K562 (cell line): ENCODE measurements around the gene TOM1L2. TPM values are rescaled to one million over a fixed set of nuclear protein-coding genes. Genes with fewer than 3 reads are reported as not detected.

Experiments used
- ASH1L ChIP-seq: fragments of 450-650 bp; IDR thresholded peaks from 2 replicates; pipeline ENCODE4 v1.6.1; 2018; ENCODE audit warnings: borderline replicate concordance, mild to moderate bottlenecking, low read depth; ENCODE audit not compliant: partially characterized antibody
- BRD9 ChIP-seq: fragments of 450-650 bp; IDR thresholded peaks from 2 replicates; pipeline ENCODE4 v1.6.1; 2018; ENCODE audit warnings: low read depth; ENCODE audit not compliant: partially characterized antibody
- CCNT2 ChIP-seq: IDR thresholded peaks from 2 replicates; pipeline ENCODE4 v1.6.1; 2011; ENCODE audit warnings: borderline replicate concordance, low read depth, mild to moderate bottlenecking, moderate library complexity, mixed read lengths, low read length; ENCODE audit not compliant: insufficient read length; ENCODE audit errors: extremely low read depth
- CGGBP1 ChIP-seq: fragments of 250-450 bp; sonication (Bioruptor Pico); IDR thresholded peaks from 2 replicates; pipeline ENCODE4 v1.9.0; 2021; ENCODE audit warnings: mild to moderate bottlenecking
- CREB1 ChIP-seq, 2 experiments: sonication (generic) in 1 of 2; formaldehyde crosslinking in 1 of 2; IDR thresholded peaks; 2 replicates each; pipeline versions ENCODE4 v1.6.1 to v1.8.0; 2012 to 2022; ENCODE audit warnings: inconsistent platforms in 1 of 2, mild to moderate bottlenecking in 1 of 2, missing genetic modification reagents in 1 of 2, moderate library complexity in 1 of 2
- FOXK1 ChIP-seq: sonication (generic); formaldehyde crosslinking; IDR thresholded peaks from 2 replicates; pipeline ENCODE4 v1.8.0; 2022; ENCODE audit warnings: missing genetic modification reagents, mild to moderate bottlenecking, borderline replicate concordance
- GMEB1 ChIP-seq: fragments of 250-450 bp; sonication (Bioruptor Pico); IDR thresholded peaks from 2 replicates; pipeline ENCODE4 v1.4.0; 2020; ENCODE audit warnings: mild to moderate bottlenecking
- HDAC3 ChIP-seq: fragments of 450-650 bp; IDR thresholded peaks from 2 replicates; pipeline ENCODE4 v1.6.1; 2018; ENCODE audit warnings: borderline replicate concordance, mild to moderate bottlenecking, moderate library complexity; ENCODE audit not compliant: partially characterized antibody
- HINFP ChIP-seq: fragments of 450-650 bp; conservative IDR thresholded peaks from 2 replicates; pipeline ENCODE4 v1.6.1; 2016; ENCODE audit warnings: missing genetic modification characterization, low read depth, mild to moderate bottlenecking, control low read depth, missing compliant biosample characterization
- NCOA1 ChIP-seq: fragments of 450-650 bp; IDR thresholded peaks from 2 replicates; pipeline ENCODE4 v1.6.1; 2016; ENCODE audit warnings: low read depth
- NFATC3 ChIP-seq: fragments of 450-650 bp; IDR thresholded peaks from 2 replicates; pipeline ENCODE4 v1.6.1; 2017; ENCODE audit warnings: mild to moderate bottlenecking
- NUFIP1 ChIP-seq: fragments of 450-650 bp; IDR thresholded peaks from 2 replicates; pipeline ENCODE4 v1.6.1; 2018; ENCODE audit not compliant: partially characterized antibody
- PHF8 ChIP-seq: fragments of 200-600 bp; sonication (generic); IDR thresholded peaks from 2 replicates; pipeline ENCODE4 v1.6.1; 2012; ENCODE audit warnings: mixed run types, mild to moderate bottlenecking, inconsistent platforms, low read length, moderate library complexity, borderline replicate concordance
- SMAD1 ChIP-seq: fragments of 150-350 bp; IDR thresholded peaks from 2 replicates; pipeline ENCODE4 v1.6.1; 2014; ENCODE audit warnings: low read length, low read depth; ENCODE audit not compliant: partially characterized antibody
- SRF ChIP-seq, 2 experiments: fragments of 250-450, 450-650 bp in 1 of 2; sonication (Bioruptor Pico) in 1 of 2; sonication (generic) in 1 of 2; formaldehyde crosslinking; IDR thresholded peaks; 2 replicates each; pipeline versions ENCODE4 v1.5.0 to v1.5.1; 2020 to 2022; ENCODE audit warnings: mild to moderate bottlenecking in 1 of 2, missing genetic modification reagents in 1 of 2
- SRSF3 ChIP-seq: fragments of 200-400 bp; formaldehyde crosslinking; IDR thresholded peaks from 2 replicates; pipeline ENCODE4 v1.6.1; 2016; ENCODE audit warnings: mild to moderate bottlenecking, low read length, moderate library complexity; ENCODE audit not compliant: insufficient read depth
- XRCC5 ChIP-seq: fragments of 200-400 bp; formaldehyde crosslinking; IDR thresholded peaks from 2 replicates; pipeline ENCODE4 v1.6.1; 2017; ENCODE audit warnings: low read depth, mild to moderate bottlenecking, low read length
- ZFP36 ChIP-seq: fragments of 150-350 bp; IDR thresholded peaks from 2 replicates; pipeline ENCODE4 v1.6.1; 2018; ENCODE audit warnings: low read length, low read depth; ENCODE audit not compliant: partially characterized antibody
- ZFX ChIP-seq: sonication (generic); formaldehyde crosslinking; IDR thresholded peaks from 2 replicates; pipeline ENCODE4 v1.8.0; 2022; ENCODE audit warnings: mild to moderate bottlenecking, missing genetic modification reagents, moderate library complexity
- ZNF121 ChIP-seq: sonication (generic); formaldehyde crosslinking; conservative IDR thresholded peaks from 2 replicates; pipeline ENCODE4 v1.8.0; 2022; ENCODE audit warnings: missing genetic modification reagents
- ZNF263 ChIP-seq: sonication (generic); formaldehyde crosslinking; IDR thresholded peaks from 2 replicates; pipeline ENCODE4 v1.8.0; 2022; ENCODE audit warnings: mild to moderate bottlenecking, missing genetic modification reagents, borderline replicate concordance
- ZNF511 ChIP-seq: sonication (generic); formaldehyde crosslinking; IDR thresholded peaks from 2 replicates; pipeline ENCODE4 v1.8.0; 2022; ENCODE audit warnings: mild to moderate bottlenecking, missing genetic modification reagents
- ZNF75A ChIP-seq: fragments of 450-650 bp; formaldehyde crosslinking; IDR thresholded peaks from 2 replicates; pipeline ENCODE4 v1.4.0; 2020; ENCODE audit warnings: mild to moderate bottlenecking
- polyA plus RNA-seq, 8 experiments: library from polyadenylated mRNA; depleted of rRNA in 4 of 8; stranded (reverse) in 5 of 8; unstranded in 3 of 8; fragments of >200 nt; fragmentation: Nextera tagmentation in 2 of 8; fragmentation: Illumina TruSeq in 1 of 8; extraction: Ambion mirVana in 2 of 8; extraction: Trizol in 1 of 8; gene quantifications; 2 replicates each; pipeline versions ENCODE4 v1.2.1 to v1.2.3, GENCODE V29; 2011 to 2014; ENCODE audit warnings: inconsistent platforms in 1 of 8, missing spikeins in 1 of 8
- total RNA-seq, 7 experiments: library from RNA; depleted of rRNA in 6 of 7; stranded (reverse); fragments of >200 nt in 6 of 7; fragmentation: Illumina TruSeq in 2 of 7; extraction: Trizol in 2 of 7; gene quantifications; 2 replicates each; pipeline versions ENCODE4 v1.2.1 to v1.2.3, GENCODE V29; 2011 to 2021; ENCODE audit warnings: low replicate concordance in 1 of 7

TOM1L2 gene
- total and polyA plus RNA-seq, 9 of the 15 experiments (the other 6 are each of a cell fraction or from before 2014, with no cell fraction given) = 0.07 to 6.0 (median 2.5) TPM

- no peak for TF ChIP-seq HINFP (tag)
- no peak for TF ChIP-seq ZNF75A (CRISPR knock-in tag)
- TF ChIP-seq HDAC3 = no peak
- TF ChIP-seq SRSF3 = no peak
- peak; percentile 64 for TF ChIP-seq BRD9
- peak; percentile 95 for TF ChIP-seq CCNT2
- no peak for TF ChIP-seq XRCC5
- no peak for TF ChIP-seq SRF (CRISPR knock-in tag; IDR thresholded peaks at IDR 0.05)
- no peak for TF ChIP-seq ASH1L
- peak; percentile 53; the same call in 1 of the 2 replicates for TF ChIP-seq PHF8
- TF ChIP-seq SMAD1 = peak; percentile 67
- TF ChIP-seq NCOA1 = 0 out of 2 replicates have a peak, but pooled peaks have one; percentile 27
- TF ChIP-seq FOXK1 (CRISPR knock-in tag) = no peak
- peak; percentile 26; the same call in 1 of the 2 replicates for TF ChIP-seq ZFX (CRISPR knock-in tag)
- TF ChIP-seq CREB1 (IDR thresholded peaks at IDR 0.05) = peak; percentile 67
- peak; percentile 66; the same call in 1 of the 2 replicates for TF ChIP-seq CREB1 (CRISPR knock-in tag; IDR thresholded peaks at IDR 0.05)
- TF ChIP-seq GMEB1 (CRISPR knock-in tag) = peak; percentile 75
- TF ChIP-seq ZFP36 = peak; percentile 66
- no peak for TF ChIP-seq NUFIP1
- TF ChIP-seq CGGBP1 (CRISPR knock-in tag) = no peak
- TF ChIP-seq ZNF511 (CRISPR knock-in tag) = peak; percentile 52; the same call in 1 of the 2 replicates
- TF ChIP-seq ZNF121 (CRISPR knock-in tag) = peak; percentile 36; the same call in 1 of the 2 replicates
- peak; percentile 70; the same call in 1 of the 2 replicates for TF ChIP-seq ZNF263 (CRISPR knock-in tag)
- no peak for TF ChIP-seq NFATC3
Measured at GRCh38 chr17:17839791-17840707, 132.2 kb downstream of the TOM1L2 start (continued).
